Keratinocyte (primary cell): ENCODE results near the gene TNFAIP3. TPM values are rescaled to one million over a fixed set of nuclear protein-coding genes. Genes with fewer than 3 reads are reported as not detected.

ENCODE experiments used
- DNase-seq: peaks from one replicate; pipeline ENCODE4 v3.0.0-alpha.2; 2011; ENCODE audit warnings: low read depth, missing footprints, low spot score
- FAIRE-seq: peaks from 2 replicates; lab custom pipeline; 2011; peaks lifted over from hg19 to GRCh38; lab: Jason Lieb, UNC
- H2AFZ ChIP-seq: 2 replicates; pipeline ENCODE4 v1.6.0; 2012; ENCODE audit warnings: low read length, control low read depth, inconsistent platforms; ENCODE audit not compliant: control insufficient read depth
- H3K27ac ChIP-seq: 2 replicates; pipeline ENCODE4 v1.5.1; 2011; ENCODE audit warnings: low read length; ENCODE audit not compliant: control insufficient read depth, insufficient read depth
- H3K27me3 ChIP-seq: 3 replicates; pipeline ENCODE4 v1.6.0; 2011; ENCODE audit warnings: low read length; ENCODE audit not compliant: control insufficient read depth, insufficient read depth; ENCODE audit errors: extremely low read depth
- H3K36me3 ChIP-seq, 2 experiments: 2 replicates in 1 of 2; 3 replicates in 1 of 2; pipeline ENCODE4 v1.5.1; 2011; ENCODE audit warnings: low read length in 2 of 2, mild to moderate bottlenecking in 1 of 2; ENCODE audit not compliant: control insufficient read depth in 2 of 2, insufficient read depth in 2 of 2; ENCODE audit errors: extremely low read depth in 1 of 2
- H3K4me1 ChIP-seq: 3 replicates; pipeline ENCODE4 v1.5.1; 2011; ENCODE audit warnings: low read length; ENCODE audit not compliant: control insufficient read depth, insufficient read depth; ENCODE audit errors: extremely low read depth
- H3K4me2 ChIP-seq: 3 replicates; pipeline ENCODE4 v1.6.0; 2011; ENCODE audit warnings: low read depth, low read length; ENCODE audit not compliant: control insufficient read depth, insufficient read depth; ENCODE audit errors: extremely low read depth
- H3K4me3 ChIP-seq, 3 experiments: fragments of 200-600 bp in 1 of 3; sonication (generic) in 1 of 3; 2 replicates in 2 of 3; 3 replicates in 1 of 3; pipeline ENCODE4 v1.5.1; 2011 to 2016; ENCODE audit warnings: low read length in 3 of 3, mild to moderate bottlenecking in 3 of 3, control low read depth in 2 of 3, inconsistent platforms in 1 of 3, low read depth in 1 of 3, mixed read lengths in 1 of 3, mixed run types in 1 of 3, moderate library complexity in 1 of 3; ENCODE audit not compliant: control insufficient read depth in 2 of 3, insufficient read depth in 2 of 3; ENCODE audit errors: extremely low read depth in 1 of 3
- H3K79me2 ChIP-seq: 2 replicates; pipeline ENCODE4 v1.6.0; 2012; ENCODE audit warnings: low read length; ENCODE audit not compliant: control insufficient read depth, insufficient read depth
- H3K9ac ChIP-seq: 3 replicates; pipeline ENCODE4 v1.6.0; 2011; ENCODE audit warnings: low read length; ENCODE audit not compliant: control insufficient read depth, insufficient read depth; ENCODE audit errors: extremely low read depth
- H3K9me1 ChIP-seq: 3 replicates; pipeline ENCODE4 v1.6.0; 2011; ENCODE audit warnings: low read length; ENCODE audit not compliant: control insufficient read depth, insufficient read depth; ENCODE audit errors: extremely low read depth
- H3K9me3 ChIP-seq: 2 replicates; pipeline ENCODE4 v1.5.1; 2012; ENCODE audit warnings: low read depth, low read length; ENCODE audit not compliant: control insufficient read depth
- H4K20me1 ChIP-seq: 3 replicates; pipeline ENCODE4 v1.6.0; 2011; ENCODE audit warnings: low read length; ENCODE audit not compliant: control insufficient read depth, insufficient read depth; ENCODE audit errors: extremely low read depth
- CTCF ChIP-seq, 3 experiments: IDR thresholded peaks in 1 of 3; conservative IDR thresholded peaks in 1 of 3; optimal IDR thresholded peaks in 1 of 3; 2 replicates in 2 of 3; 3 replicates in 1 of 3; pipeline versions ENCODE3 to v1.5.1; 2011; ENCODE audit warnings: low read length in 3 of 3, mild to moderate bottlenecking in 3 of 3, moderate library complexity in 2 of 3, control low read depth in 1 of 3, inconsistent platforms in 1 of 3; ENCODE audit not compliant: insufficient read depth in 2 of 3; ENCODE audit errors: extremely low read depth in 1 of 3
- EZH2 ChIP-seq: IDR thresholded peaks from one replicate; pipeline ENCODE4 v1.6.1; 2012; ENCODE audit warnings: inconsistent platforms, mild to moderate bottlenecking, low read length, moderate library complexity
- dilution Hi-C: fragments of 300-500 bp; cut with MboI; formaldehyde crosslinking; loops from one replicate; pipeline ENCODE4 v1.7.0; 2020; ENCODE audit warnings: low sequenced_read_pairs; ENCODE audit not compliant: extremely low pct_ligation_motif_present
- polyA plus RNA-seq, 5 experiments: library from polyadenylated mRNA; depleted of rRNA in 3 of 5; stranded (reverse) in 3 of 5; stranded (forward) in 1 of 5; unstranded in 1 of 5; fragments of >200 nt; gene quantifications; 1 replicate in 1 of 5; 2 replicates in 3 of 5; 3 replicates in 1 of 5; pipeline versions ENCODE4 v1.2.1 to v1.2.3, GENCODE V29; 2011 to 2012; ENCODE audit warnings: missing spikeins in 2 of 5, low read depth in 1 of 5, low replicate concordance in 1 of 5

Gene TNFAIP3
- polyA plus RNA-seq, 1 donor (not counting 4 experiments of a cell fraction or from before 2014, with no cell fraction given): 141 TPM

GRCh38 chr6:137849981-137850714 lies 16.9 kb upstream of the TNFAIP3 start:
- H2AFZ ChIP-seq: peak overlapping the region; percentile 36
- no peaks in the 10 kb centered on the region for H4K20me1 ChIP-seq
- no peaks in the 10 kb centered on the region for H3K9me1 ChIP-seq
- H3K9me3 ChIP-seq: no peaks in the 10 kb centered on the region
- H3K4me1 ChIP-seq: peaks cover 44% of the 10 kb centered on the region
- DNase-seq (no peak), FAIRE-seq (peak; percentile 52)
- dilution Hi-C loops: no loop called here
- H3K36me3 ChIP-seq: no peaks in the 10 kb centered on the region
- H3K9ac ChIP-seq: peak overlapping the region; percentile 9
- no peaks in the 10 kb centered on the region for H3K27me3 ChIP-seq
- no peak overlapping the region for H3K4me3 ChIP-seq
- no peaks in the 10 kb centered on the region for H3K79me2 ChIP-seq
- H3K27ac ChIP-seq: peak overlapping the region; percentile 57
- H3K4me2 ChIP-seq: no peak overlapping the region
- TF ChIP-seq EZH2: no peak
- TF ChIP-seq CTCF (optimal IDR thresholded peaks at IDR 0.05 in 1 of 3, IDR thresholded peaks at IDR 0.05 in 1 of 3, conservative IDR thresholded peaks at IDR 0.05 in 1 of 3; ENCODE audit: extremely low read depth in 1 of 3, insufficient read depth in 2 of 3, low read length in 3 of 3): no peak

GRCh38 chr6:137850816-137851602 lies 16.1 kb upstream of the TNFAIP3 start:
- DNase-seq (no peak), FAIRE-seq (no peak)
- no peak overlapping the region for H2AFZ ChIP-seq
- H3K4me3 ChIP-seq: no peak overlapping the region
- H3K36me3 ChIP-seq: no peaks in the 10 kb centered on the region
- no peaks in the 10 kb centered on the region for H3K9me1 ChIP-seq
- H3K9me3 ChIP-seq: no peaks in the 10 kb centered on the region
- no peaks in the 10 kb centered on the region for H4K20me1 ChIP-seq
- H3K79me2 ChIP-seq: no peaks in the 10 kb centered on the region
- H3K27me3 ChIP-seq: no peaks in the 10 kb centered on the region
- TF ChIP-seq EZH2 (no peak), CTCF (optimal IDR thresholded peaks at IDR 0.05 in 1 of 3, IDR thresholded peaks at IDR 0.05 in 1 of 3, conservative IDR thresholded peaks at IDR 0.05 in 1 of 3; ENCODE audit: extremely low read depth in 1 of 3, insufficient read depth in 2 of 3, low read length in 3 of 3) (no peak)
- H3K27ac ChIP-seq: peak overlapping the region; percentile 84
- dilution Hi-C loops: no loop called here
- H3K4me1 ChIP-seq: peaks cover 44% of the 10 kb centered on the region
- peak overlapping the region; percentile 7 for H3K4me2 ChIP-seq
- no peak overlapping the region for H3K9ac ChIP-seq
